Neural progenitor cell (in vitro differentiated cells): ENCODE results near the gene MRPS25. TPM values are rescaled to one million over a fixed set of nuclear protein-coding genes. Genes with fewer than 3 reads are reported as not detected.

Experiments
- DNase-seq: peaks from one replicate; pipeline ENCODE4 v3.0.0-alpha.2; 2016; ENCODE audit warnings: low spot score
- H2AFZ ChIP-seq: fragments of 200-600 bp; sonication (generic); replicated peaks from 2 replicates; pipeline ENCODE4 v1.6.1; 2016; ENCODE audit warnings: antibody characterized with exemption
- H3F3A ChIP-seq: fragments of 200-600 bp; sonication (generic); 2 replicates; pipeline ENCODE4 v1.6.1; 2016; ENCODE audit warnings: antibody characterized with exemption, low read depth
- H3K27ac ChIP-seq: fragments of 200-600 bp; sonication (generic); 2 replicates; pipeline ENCODE4 v1.5.1; 2016; ENCODE audit warnings: mild to moderate bottlenecking
- H3K27me3 ChIP-seq: fragments of 200-600 bp; sonication (generic); 2 replicates; pipeline ENCODE4 v1.6.1; 2016; ENCODE audit warnings: mild to moderate bottlenecking, moderate library complexity
- H3K36me3 ChIP-seq: fragments of 200-600 bp; sonication (generic); 2 replicates; pipeline ENCODE4 v1.5.1; 2016
- H3K4me1 ChIP-seq: fragments of 200-600 bp; sonication (generic); 2 replicates; pipeline ENCODE4 v1.6.1; 2016; ENCODE audit warnings: mixed run types
- H3K4me2 ChIP-seq: fragments of 200-600 bp; sonication (generic); 2 replicates; pipeline ENCODE4 v1.6.1; 2016
- H3K4me3 ChIP-seq: fragments of 200-600 bp; sonication (generic); 2 replicates; pipeline ENCODE4 v1.5.1; 2016
- H3K79me2 ChIP-seq: fragments of 200-600 bp; sonication (generic); 2 replicates; pipeline ENCODE4 v1.6.1; 2016; ENCODE audit warnings: low read depth
- H3K9ac ChIP-seq: fragments of 200-600 bp; sonication (generic); 2 replicates; pipeline ENCODE4 v1.6.1; 2016
- H3K9me3 ChIP-seq: fragments of 200-600 bp; sonication (generic); 2 replicates; pipeline ENCODE4 v1.5.1; 2016; ENCODE audit warnings: low read depth
- H4K20me1 ChIP-seq: fragments of 200-600 bp; sonication (generic); 2 replicates; pipeline ENCODE4 v1.6.1; 2016; ENCODE audit warnings: low read depth
- H3K27ac Mint-ChIP-seq: 3 replicates; pipeline ENCODE4 v1.8.0; 2021; ENCODE audit warnings: mixed read lengths
- H3K27me3 Mint-ChIP-seq: 2 replicates; pipeline ENCODE4 v1.8.0; 2022; ENCODE audit warnings: low read depth, mild to moderate bottlenecking, inconsistent platforms, moderate library complexity, mixed read lengths; ENCODE audit not compliant: insufficient read depth
- H3K36me3 Mint-ChIP-seq: 3 replicates; pipeline ENCODE4 v1.8.0; 2021; ENCODE audit warnings: mixed read lengths
- H3K4me1 Mint-ChIP-seq: 3 replicates; pipeline ENCODE4 v1.8.0; 2021; ENCODE audit warnings: mixed read lengths
- H3K4me3 Mint-ChIP-seq: 3 replicates; pipeline ENCODE4 v1.8.0; 2021; ENCODE audit warnings: mild to moderate bottlenecking, moderate library complexity, mixed read lengths
- H3K9me3 Mint-ChIP-seq: 3 replicates; pipeline ENCODE4 v1.8.0; 2020; ENCODE audit warnings: mixed read lengths
- CTCF ChIP-seq: fragments of 200-600 bp; sonication (generic); IDR thresholded peaks from 2 replicates; pipeline ENCODE4 v1.5.1; 2017; ENCODE audit warnings: antibody characterized with exemption, mild to moderate bottlenecking
- EZH2 ChIP-seq: fragments of 200-600 bp; sonication (generic); IDR thresholded peaks from 2 replicates; pipeline ENCODE4 v1.6.1; 2017; ENCODE audit warnings: antibody characterized with exemption, mild to moderate bottlenecking, moderate library complexity
- EZH2phosphoT487 ChIP-seq: fragments of 200-600 bp; sonication (generic); IDR thresholded peaks from 2 replicates; pipeline ENCODE4 v1.6.1; 2017; ENCODE audit warnings: antibody characterized with exemption
- total RNA-seq: library from RNA; depleted of rRNA; stranded (reverse); fragments of >200 nt; gene quantifications from 2 replicates; pipeline ENCODE4 v1.2.3, GENCODE V29; 2015; ENCODE audit warnings: low replicate concordance

MRPS25 gene
- total RNA-seq, 1 donor from 2014 or later, result 28.9 TPM

GRCh38 chr3:15065550-15066007, 464 bp upstream of the MRPS25 start:
- Mint-ChIP-seq H3K27me3 (peaks cover 6% of the 10 kb centered on the region), H3K4me1 (peaks cover 18% of the 10 kb centered on the region), H3K4me3 (peak overlapping the region; percentile 96), H3K9me3 (peaks cover 6% of the 10 kb centered on the region), H3K36me3 (peaks cover 16% of the 10 kb centered on the region), H3K27ac (no peak overlapping the region)
- H3K4me3 ChIP-seq, result peak overlapping the region; percentile 81
- H3K27me3 ChIP-seq, result peaks cover 11% of the 10 kb centered on the region
- peak overlapping the region; percentile 95 for H2AFZ ChIP-seq
- peaks cover 27% of the 10 kb centered on the region for H3K79me2 ChIP-seq
- TF ChIP-seq EZH2 (no peak), EZH2phosphoT487 (no peak), CTCF (no peak)
- peaks cover 14% of the 10 kb centered on the region for H3K4me1 ChIP-seq
- H3K9me3 ChIP-seq, result no peaks in the 10 kb centered on the region
- H3K36me3 ChIP-seq, result no peaks in the 10 kb centered on the region
- H3K27ac ChIP-seq, result no peak overlapping the region
- DNase-seq, result no peak
- no peaks in the 10 kb centered on the region for H3F3A ChIP-seq
- H3K4me2 ChIP-seq, result peak overlapping the region; percentile 86
- H3K9ac ChIP-seq, result no peak overlapping the region
- no peaks in the 10 kb centered on the region for H4K20me1 ChIP-seq

DNA sequence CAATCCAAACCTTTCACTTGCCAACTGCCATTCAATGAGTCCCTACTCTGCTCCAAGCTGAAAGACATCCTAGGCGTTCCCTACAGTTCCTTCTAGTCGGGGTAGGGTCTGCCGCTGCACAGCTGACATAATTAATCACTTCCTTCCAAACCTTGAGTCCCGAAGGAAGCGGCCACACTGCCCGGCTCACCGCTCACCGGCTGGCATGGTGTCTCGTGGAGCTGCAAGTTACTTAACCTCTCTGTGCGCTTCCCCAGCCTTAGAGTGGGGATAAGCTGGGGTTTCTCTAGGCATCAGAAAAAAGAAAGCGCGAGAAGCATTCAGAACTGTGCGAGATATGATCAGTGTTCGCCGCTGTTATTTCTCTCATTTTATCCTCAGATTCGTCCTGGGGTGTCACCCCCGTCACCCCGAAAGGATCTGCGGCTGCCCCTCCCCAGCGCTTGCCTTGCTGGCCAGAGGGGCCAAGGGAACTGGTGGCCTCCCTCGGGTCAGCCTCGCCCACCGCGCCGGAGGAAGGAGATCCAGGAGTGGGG, 748 bp downstream of the MRPS25 start:
- Histone ChIP-seq H4K20me1 (no peaks in the 10 kb centered on the region), H3K36me3 (no peaks in the 10 kb centered on the region), H3K4me3 (peak overlapping the region; percentile 81), H3F3A (no peaks in the 10 kb centered on the region), H3K4me1 (peaks cover 14% of the 10 kb centered on the region), H3K9ac (peak overlapping the region; percentile 72), H3K27ac (no peak overlapping the region), H3K27me3 (peaks cover 11% of the 10 kb centered on the region), H3K9me3 (no peaks in the 10 kb centered on the region), H3K79me2 (peaks cover 39% of the 10 kb centered on the region), H2AFZ (peak overlapping the region; percentile 95), H3K4me2 (peak overlapping the region; percentile 86)
- no peak for TF ChIP-seq EZH2phosphoT487
- TF ChIP-seq CTCF, result no peak
- TF ChIP-seq EZH2, result no peak
- peak; percentile 18 for DNase-seq
- peaks cover 6% of the 10 kb centered on the region for H3K9me3 Mint-ChIP-seq
- peaks cover 18% of the 10 kb centered on the region for H3K4me1 Mint-ChIP-seq
- H3K27ac Mint-ChIP-seq, result peak overlapping the region; percentile 72
- H3K27me3 Mint-ChIP-seq, result peaks cover 4% of the 10 kb centered on the region
- peaks cover 16% of the 10 kb centered on the region for H3K36me3 Mint-ChIP-seq
- H3K4me3 Mint-ChIP-seq, result peak overlapping the region; percentile 96

DNA sequence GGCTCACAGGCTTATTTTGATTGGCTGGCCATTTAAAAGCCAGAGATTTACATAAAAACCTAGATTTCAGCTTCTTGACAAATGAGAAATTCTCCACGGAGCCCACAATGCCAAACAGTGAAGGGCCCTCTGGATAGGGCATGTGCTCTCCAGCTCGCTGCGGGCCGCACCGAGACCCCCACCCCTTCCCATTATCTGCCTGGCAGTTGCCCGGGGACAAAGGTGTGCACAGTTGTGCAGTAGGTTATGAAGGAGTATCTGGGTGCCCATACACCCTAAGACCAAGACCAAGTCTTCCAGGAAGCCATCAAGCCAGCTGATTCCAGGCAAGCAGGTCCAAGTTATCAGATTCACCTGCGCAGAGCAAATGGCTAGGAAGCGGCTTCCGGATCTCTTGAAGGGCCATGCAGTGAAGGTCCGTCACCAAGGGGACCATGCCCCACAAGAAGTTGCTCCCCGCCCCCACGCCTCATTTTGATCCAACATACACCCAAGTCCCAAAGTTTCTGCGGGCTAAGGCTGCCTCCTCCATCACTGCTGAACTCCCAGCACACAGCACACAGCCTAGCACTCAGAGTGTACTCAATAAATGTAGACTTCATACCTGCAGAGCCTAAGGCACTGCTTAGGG, 1.3 kb downstream of the MRPS25 start:
- Mint-ChIP-seq H3K27ac (peak overlapping the region; percentile 72), H3K36me3 (peaks cover 20% of the 10 kb centered on the region), H3K9me3 (peaks cover 6% of the 10 kb centered on the region), H3K4me3 (peak overlapping the region; percentile 96), H3K27me3 (peaks cover 3% of the 10 kb centered on the region), H3K4me1 (peaks cover 18% of the 10 kb centered on the region)
- Histone ChIP-seq H3K4me3 (peak overlapping the region; percentile 81), H3K9ac (no peak overlapping the region), H3K27ac (no peak overlapping the region), H3K79me2 (peaks cover 39% of the 10 kb centered on the region), H3K36me3 (no peaks in the 10 kb centered on the region), H3K4me1 (peaks cover 14% of the 10 kb centered on the region), H2AFZ (no peak overlapping the region), H3K9me3 (no peaks in the 10 kb centered on the region), H3F3A (no peaks in the 10 kb centered on the region), H4K20me1 (no peaks in the 10 kb centered on the region), H3K4me2 (peak overlapping the region; percentile 86), H3K27me3 (peaks cover 11% of the 10 kb centered on the region)
- TF ChIP-seq EZH2phosphoT487, result no peak
- no peak for TF ChIP-seq CTCF
- TF ChIP-seq EZH2, result no peak
- no peak for DNase-seq
